Raji (cell line): ENCODE data around the gene FBXL13.

Experiments used
- POLR2A ChIP-seq: IDR thresholded peaks from 2 replicates; pipeline ENCODE4 v1.6.1; 2011; ENCODE audit warnings: low read depth, low read length, control low read depth; ENCODE audit not compliant: insufficient read depth

FBXL13 gene

DNA sequence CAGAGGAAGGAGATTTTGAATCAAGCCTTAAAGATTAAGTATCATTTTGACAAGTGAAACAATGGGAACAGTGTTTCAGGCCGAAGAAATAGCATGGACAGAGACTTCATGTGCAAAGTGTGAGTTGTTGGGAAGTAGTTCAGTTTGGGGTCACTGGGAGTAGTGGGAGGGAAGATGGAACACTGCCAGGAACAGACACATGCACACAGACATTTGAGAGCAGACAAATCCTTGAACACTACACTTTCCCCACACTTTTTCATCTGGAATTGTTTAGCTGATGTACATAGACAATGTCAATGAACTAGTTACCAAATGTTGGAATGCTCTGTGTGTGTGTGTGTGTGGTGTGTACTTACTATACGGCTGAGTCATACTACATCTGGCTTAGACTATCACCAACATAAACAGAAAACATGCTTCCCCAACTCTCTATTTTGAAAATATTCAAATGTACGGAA, 214.2 kb downstream of the FBXL13 start:
- TF ChIP-seq POLR2A: no peak

DNA sequence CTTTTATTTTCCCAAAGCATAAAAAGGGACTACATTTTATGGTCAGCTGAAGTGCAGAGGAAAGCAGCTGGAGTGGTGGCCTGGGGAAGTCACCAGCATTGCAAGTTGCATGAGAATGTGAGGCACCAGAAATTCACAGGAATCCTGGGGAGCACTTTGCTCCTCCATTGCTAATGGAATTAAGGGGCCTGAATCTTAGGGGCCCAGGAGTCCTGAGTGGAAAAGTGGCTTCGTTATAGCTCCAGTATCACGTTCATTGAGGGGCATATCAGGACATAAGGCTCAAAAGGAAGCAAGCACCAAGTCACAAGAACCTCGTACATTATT, 214.8 kb downstream of the FBXL13 start:
- TF ChIP-seq POLR2A: no peak

DNA sequence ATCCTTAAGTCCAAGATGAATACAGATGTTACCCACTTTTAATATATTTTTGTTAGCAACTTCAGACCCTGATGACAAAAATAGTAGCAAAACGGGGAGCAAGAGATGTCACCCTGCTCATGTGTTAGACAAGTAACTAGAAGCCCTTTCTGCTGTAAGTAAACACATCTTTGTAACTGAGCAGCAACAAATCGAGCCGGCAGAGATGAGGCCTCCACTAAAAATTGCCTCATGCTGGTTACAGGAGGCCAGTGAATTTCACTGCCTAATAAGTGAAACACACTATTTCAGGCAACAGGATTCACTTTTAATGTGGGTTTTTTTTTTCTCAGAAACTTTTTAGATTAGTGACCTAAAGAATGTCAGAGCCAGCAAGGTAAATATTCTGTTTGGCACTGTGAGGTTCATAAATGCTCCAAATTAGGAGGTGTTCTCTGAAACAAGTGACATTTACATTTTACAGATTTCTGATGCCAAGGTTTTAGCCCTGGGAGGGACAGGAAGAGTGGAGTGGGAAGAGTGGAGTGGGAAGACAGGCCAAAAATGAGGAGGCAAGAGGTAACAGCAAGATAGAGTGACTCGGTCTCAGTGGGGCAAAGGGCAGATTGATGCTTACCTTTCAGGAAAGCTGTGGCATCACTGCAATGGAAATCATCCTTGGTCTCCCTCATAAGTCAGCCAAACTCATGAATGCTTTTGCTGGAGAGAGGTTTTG, 215.4 kb downstream of the FBXL13 start:
- TF ChIP-seq POLR2A: no peak

DNA sequence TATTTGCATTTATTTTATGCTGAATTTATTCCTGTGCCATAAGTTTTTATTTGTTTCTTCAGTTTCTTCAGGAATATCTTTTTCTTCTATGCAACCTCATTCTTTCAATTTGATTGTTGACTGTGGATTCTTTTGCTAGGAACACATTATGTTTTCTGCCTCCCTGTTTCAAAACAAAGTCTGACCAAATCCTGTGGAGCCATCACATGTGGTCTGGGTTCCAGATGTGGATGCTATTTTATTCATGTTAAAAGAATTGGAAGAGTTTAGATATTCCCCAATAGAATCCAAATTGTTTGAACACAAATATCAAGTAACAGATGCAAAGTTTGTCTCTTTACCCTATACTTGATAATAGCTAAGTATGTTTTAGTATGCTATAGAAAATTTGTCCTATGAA, 218.6 kb downstream of the FBXL13 start:
- no peak for TF ChIP-seq POLR2A

DNA sequence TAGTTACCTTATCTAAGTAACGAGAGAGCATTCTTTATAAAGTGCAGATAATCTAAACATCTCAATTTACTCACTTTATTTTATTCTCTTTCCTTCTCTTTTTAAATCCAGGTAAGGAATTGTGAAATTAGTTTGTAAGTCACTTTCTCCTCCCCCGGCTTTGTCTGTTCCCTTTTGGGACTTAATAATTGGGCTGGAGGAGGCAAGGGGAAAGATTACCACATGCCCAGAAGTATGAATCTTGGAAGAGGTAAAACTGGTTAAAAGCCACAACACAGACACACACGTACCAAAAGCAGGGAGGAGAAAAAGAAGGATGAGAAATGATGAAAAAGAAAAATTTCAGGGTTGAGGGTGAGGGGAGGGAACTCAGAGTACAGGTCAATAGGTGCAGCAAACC, 225.1 kb downstream of the FBXL13 start:
- TF ChIP-seq POLR2A: no peak

DNA sequence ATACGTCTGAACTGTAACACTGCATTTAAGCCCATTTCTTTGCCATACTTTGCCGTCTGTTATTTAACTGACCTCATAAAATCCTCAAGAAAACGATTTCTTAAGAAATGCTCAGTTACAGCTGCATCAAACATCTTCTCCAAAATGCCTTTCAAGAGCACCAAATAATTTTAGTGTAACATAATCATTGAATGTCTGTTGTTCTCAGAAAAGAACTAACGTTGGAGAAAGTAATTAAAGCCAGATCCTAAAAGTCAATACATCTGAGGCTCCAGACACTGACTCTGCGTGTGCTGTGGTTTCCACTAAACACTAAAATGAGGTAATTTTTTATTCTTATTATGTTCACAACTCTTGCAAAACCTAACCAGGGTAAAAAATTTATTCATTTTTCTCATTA, 225.5 kb downstream of the FBXL13 start:
- TF ChIP-seq POLR2A: no peak

DNA sequence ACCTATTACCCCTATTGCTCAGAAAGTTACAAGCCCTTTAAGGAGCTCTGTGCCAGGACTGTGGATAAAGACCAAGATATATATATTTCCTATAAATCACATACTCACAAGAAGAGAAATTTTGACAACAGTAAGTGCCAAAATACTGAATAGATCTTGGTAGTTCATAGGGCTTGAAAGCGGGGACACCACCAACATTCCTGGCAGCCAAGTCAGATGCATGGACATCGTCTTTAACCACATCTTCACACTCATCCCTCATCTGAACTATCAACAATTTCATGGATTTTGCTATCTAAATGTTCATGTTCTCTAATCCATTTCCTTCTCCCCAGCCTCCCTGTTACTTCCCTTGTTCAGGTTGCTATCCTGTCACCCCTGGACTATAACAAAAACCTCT, 229.2 kb downstream of the FBXL13 start:
- no peak for TF ChIP-seq POLR2A

DNA sequence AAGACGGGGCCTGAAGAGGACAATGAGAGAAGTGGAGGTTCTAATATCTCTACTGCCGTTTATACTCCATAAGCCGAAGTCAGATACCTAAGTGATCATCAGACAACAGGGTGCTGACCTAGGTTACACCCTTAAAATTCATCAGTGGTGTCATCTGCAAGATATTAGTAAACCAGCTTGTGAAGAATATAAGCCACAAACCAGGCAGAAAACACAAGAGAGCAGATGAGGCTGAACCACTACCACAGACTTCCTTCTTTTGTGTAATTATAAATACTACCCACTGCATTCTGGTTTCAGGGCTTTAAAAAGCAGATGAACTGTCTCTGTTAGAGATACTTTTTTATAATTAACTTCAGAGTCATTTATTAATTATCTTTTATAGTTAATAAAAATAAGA, 230.7 kb downstream of the FBXL13 start:
- TF ChIP-seq POLR2A: no peak

DNA sequence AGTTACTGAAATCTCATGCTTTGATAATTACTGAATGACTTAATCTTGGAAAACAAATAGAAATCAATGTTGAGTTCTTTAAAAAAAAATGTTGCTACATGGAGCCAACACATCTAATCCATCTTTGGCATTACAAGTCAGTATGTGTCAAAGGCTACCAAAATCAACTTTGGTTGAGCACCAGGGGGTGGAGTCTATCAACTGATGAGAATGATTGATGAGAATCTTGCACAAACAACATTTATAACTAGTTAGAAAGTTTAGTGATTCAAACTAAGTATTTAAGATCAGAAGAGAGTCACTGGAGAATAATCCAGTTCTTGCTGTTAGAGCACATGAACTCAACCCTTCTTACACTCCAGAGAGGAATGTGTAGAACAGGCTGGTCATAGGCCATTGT, 232.3 kb downstream of the FBXL13 start:
- no peak for TF ChIP-seq POLR2A

DNA sequence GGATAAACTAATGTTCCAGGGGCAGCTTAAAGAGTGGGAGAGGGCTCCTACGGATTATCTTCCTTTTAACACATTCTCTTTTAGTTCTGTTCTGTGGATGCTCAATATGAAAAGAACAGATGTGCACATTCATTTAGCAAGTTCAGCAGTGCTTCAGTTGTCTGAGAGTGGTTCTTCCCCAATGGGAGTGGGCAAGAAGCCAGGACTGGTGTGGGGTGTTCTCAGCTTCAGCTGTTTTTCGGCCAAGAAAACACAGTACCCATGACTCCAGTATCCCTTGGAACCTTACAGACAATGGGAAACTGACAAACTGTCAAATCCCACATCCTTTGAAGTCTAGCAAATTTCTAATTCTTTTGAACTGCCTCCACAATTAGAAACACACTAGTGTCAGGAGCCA, 233.3 kb downstream of the FBXL13 start:
- no peak for TF ChIP-seq POLR2A

DNA sequence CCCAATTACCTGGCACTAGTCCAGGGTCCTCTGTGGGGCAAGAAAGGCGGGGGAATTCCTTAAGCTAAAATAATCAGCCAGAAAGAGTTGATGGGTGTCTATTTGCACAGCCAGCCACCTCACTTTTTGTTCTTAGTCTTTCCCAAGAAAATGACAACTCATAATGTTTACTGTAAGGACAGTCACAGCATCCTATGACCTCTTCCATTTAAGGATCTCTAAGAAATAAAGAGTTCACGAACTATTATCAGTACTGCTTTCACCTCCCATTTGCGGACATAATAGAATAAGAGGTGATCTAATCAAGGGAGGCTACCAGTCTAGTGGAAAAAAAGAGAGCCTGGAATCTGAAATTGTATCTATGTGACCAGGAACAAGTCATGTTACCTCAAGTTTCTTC, 234.2 kb downstream of the FBXL13 start:
- no peak for TF ChIP-seq POLR2A

DNA sequence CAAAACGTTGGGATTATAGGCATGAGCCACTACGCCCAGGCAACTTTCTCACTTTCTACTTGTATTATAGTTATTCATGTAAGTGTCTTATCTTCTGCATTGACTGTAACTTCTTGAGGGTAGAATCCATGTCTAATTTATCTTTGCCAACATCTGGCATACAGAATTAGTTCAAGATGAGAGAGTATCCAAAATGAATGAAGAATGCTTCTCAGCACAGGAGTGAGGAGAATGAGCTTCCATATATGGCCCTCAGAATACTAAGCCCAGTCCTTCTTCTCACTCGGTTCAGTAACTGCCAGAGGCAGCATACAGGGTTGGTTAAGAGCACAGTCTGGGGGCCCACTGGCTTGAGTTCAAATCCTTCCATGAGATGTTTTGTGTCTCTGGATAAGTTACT, 236.8 kb downstream of the FBXL13 start:
- TF ChIP-seq POLR2A: no peak

DNA sequence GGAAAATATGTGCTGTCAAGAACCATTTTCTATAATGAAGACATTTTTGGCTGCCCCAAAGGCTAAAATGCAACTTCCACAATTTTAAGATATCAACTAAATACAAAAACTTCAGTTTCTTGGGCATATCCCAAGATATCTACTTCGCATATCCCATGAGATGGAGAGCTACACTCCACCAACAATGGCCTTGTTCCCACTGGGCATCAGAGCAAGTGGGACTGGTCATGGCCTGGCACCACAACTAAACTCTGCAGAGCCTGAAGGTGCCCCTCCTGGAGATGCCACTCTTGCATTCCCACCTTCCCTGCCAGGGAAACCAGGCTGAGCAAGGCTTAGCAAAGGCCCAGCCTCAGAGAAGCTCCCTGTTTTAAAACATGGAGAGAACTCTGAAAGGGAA, 237.6 kb downstream of the FBXL13 start:
- no peak for TF ChIP-seq POLR2A

DNA sequence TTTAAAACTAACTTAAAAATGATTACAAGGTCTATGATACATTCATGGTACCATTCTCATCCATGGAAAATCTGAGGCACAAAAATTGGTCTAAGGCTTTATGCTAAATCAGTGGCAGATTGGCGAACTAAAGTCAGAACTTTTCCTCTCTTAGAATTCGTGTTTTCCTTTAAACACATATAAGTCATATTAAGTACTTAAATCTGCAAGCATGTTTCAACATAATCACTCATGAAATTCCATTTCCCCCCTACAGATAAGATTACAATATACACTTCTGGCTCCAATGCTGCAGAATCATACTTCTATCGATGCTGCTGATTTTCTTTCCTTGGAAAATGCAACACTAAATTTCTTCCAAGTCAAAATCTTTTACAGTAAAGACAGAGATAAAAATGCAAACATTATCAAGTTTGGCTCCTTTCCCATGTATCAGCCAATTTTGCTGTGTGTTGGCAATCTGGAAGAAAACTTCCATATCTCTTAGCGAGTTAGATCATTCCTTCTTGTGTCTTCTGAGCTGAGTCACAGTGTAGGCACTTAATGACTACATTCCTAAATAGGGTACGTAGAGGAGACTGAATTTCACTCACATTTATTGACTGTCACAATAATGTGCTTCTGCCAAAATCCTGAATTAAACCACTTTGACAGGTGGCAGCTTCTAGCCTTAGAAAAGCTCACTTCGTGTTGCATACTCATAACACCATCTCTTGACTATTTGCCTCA, 238.2 kb downstream of the FBXL13 start:
- no peak for TF ChIP-seq POLR2A

DNA sequence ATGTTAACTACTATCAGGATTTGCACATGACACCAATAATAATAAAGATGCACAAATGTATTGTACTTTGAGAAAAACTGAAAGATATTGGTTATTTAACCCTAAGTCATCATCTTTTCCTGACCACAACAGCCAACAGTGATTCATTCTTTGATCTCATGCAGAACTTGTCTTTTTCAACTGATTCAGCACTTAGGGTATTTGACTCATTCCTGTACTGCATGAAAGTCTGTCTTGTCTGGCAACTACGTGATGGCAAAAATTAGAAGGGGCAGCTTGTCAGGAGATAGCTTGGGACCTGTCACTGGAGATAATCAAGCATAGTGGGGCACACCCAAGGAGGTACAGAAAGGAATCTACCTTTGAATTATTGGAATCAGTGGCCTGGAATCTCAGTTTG, 239.6 kb downstream of the FBXL13 start:
- TF ChIP-seq POLR2A: no peak

DNA sequence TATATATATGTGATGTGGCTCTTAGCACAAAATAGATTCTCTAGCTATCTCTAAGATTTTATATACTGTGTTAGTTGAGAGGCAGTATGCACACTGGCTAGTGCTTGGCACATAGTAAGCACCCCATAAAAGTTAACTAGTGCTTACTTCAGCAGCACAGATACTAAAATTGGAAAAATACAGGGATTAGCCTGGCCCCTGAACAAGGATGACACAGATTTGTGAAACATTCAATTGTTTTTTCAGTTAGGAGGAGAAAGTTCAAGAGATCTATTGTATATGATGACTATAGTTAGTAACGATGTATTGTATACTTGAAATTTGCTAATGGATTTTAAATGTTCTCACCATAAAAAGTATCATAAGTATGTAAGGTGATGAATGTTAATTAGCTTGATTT, 240.1 kb downstream of the FBXL13 start:
- TF ChIP-seq POLR2A: no peak

DNA sequence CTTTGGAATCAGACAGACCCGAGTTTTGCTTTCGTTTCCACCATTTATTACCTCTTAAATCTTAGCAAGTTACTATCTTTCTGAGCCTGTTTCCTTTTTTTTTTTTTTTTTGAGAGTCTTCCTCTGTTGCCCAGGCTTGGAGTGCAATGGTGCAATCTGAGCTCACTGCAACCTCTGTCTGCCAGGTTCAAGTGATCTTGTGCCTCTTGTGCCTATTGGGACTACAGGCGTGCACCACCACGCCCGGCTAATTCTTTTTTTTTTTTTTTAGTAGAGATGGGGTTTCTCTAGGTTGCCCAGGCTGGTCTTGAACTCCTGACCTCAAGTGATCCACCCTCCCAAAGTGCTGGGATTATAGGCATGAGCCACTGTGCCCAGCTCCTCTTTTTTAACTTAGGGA, 241.3 kb downstream of the FBXL13 start:
- TF ChIP-seq POLR2A: no peak

DNA sequence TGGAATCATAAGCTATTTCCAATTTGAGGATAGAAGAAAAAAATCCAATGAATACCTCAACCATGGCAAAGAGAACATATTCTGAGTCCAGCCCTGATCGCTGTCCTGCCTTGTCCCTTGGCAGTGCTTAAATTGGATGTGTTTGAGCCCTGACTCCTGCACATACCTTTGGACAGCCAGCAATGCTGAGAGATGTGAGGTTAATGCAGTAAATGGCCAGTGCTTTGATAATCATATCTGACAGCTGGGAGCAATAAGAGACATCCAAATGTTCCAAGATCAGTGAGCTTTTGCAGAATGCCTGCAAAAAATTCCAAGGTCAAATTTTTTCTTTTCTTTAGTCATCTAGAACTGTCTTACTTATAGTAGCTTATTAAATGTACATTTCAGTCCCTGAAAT, 241.9 kb downstream of the FBXL13 start:
- no peak for TF ChIP-seq POLR2A

DNA sequence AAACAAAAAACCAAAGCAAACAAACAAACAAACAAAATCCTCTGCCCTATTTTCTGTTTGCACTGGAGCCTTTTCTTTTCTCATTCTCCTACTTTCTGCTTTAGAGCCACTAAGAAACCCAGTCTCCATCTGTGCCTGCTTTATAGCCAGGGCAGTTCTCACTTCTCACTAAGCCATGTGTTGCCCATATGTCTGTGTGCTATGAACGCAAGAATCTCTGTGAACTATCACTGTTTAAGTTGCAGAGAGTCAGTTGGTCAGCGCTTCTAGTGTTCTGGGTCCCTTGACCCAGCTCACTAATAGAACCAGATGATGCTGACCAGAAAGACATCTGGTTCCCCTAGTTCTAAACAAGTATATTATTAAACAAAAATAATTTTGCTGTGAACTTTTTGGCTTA, 244.4 kb downstream of the FBXL13 start:
- no peak for TF ChIP-seq POLR2A
